HepG2 (cell line): ENCODE data around the gene ANLN. TPM values are rescaled to one million over a fixed set of nuclear protein-coding genes. Genes with fewer than 3 reads are reported as not detected.
A peak's percentile ranks its signal among the peaks of the same experiment; 100 is the strongest.

Source experiments
- HNF1A ChIP-seq, 2 experiments: sonication (generic) in 1 of 2; formaldehyde crosslinking in 1 of 2; IDR thresholded peaks; 2 replicates each; pipeline versions ENCODE4 v1.4.0 to v1.6.1; 2016 to 2020; ENCODE audit warnings: borderline replicate concordance in 1 of 2, low read depth in 1 of 2, mild to moderate bottlenecking in 1 of 2, missing genetic modification reagents in 1 of 2
- MBD4 ChIP-seq: IDR thresholded peaks from 2 replicates; pipeline ENCODE4 v1.6.1; 2012; ENCODE audit warnings: low read length, inconsistent platforms, borderline replicate concordance
- MLLT10 ChIP-seq: sonication (generic); formaldehyde crosslinking; IDR thresholded peaks from 2 replicates; pipeline ENCODE4 v1.4.0; 2020; ENCODE audit warnings: missing genetic modification reagents
- MTA1 ChIP-seq: sonication (generic); formaldehyde crosslinking; IDR thresholded peaks from 2 replicates; pipeline ENCODE4 v1.4.0; 2020; ENCODE audit warnings: missing genetic modification reagents, mild to moderate bottlenecking, borderline replicate concordance
- NFYC ChIP-seq: IDR thresholded peaks from 2 replicates; pipeline ENCODE4 v1.6.1; 2016; ENCODE audit warnings: missing genetic modification reagents, missing compliant biosample characterization
- POGK ChIP-seq: sonication (generic); formaldehyde crosslinking; conservative IDR thresholded peaks from 2 replicates; pipeline ENCODE4 v1.8.0; 2022; ENCODE audit warnings: mild to moderate bottlenecking, moderate library complexity, missing genetic modification reagents
- POLR2AphosphoS5 ChIP-seq: IDR thresholded peaks from 2 replicates; pipeline ENCODE4 v1.6.1; 2012; ENCODE audit warnings: low read depth, low read length
- RFX1 ChIP-seq: fragments of 450-650 bp; IDR thresholded peaks from 2 replicates; pipeline ENCODE4 v1.6.1; 2017
- SRSF4 ChIP-seq: fragments of 200-400 bp; formaldehyde crosslinking; IDR thresholded peaks from one replicate; pipeline ENCODE4 v1.6.1; 2018; ENCODE audit warnings: mild to moderate bottlenecking, low read depth, low read length, moderate library complexity; ENCODE audit not compliant: poor library complexity, severe bottlenecking
- STAG1 ChIP-seq: sonication (generic); formaldehyde crosslinking; IDR thresholded peaks from 2 replicates; pipeline ENCODE4 v1.4.0; 2020; ENCODE audit warnings: missing genetic modification reagents
- TFE3 ChIP-seq: IDR thresholded peaks from 2 replicates; pipeline ENCODE4 v1.6.1; 2016
- ZBTB3 ChIP-seq: sonication (generic); formaldehyde crosslinking; IDR thresholded peaks from 2 replicates; pipeline ENCODE4 v1.4.0; 2020; ENCODE audit warnings: low read depth, mild to moderate bottlenecking, moderate library complexity, missing genetic modification reagents, borderline replicate concordance
- ZBTB49 ChIP-seq: sonication (generic); formaldehyde crosslinking; IDR thresholded peaks from 2 replicates; pipeline ENCODE4 v1.4.0; 2020; ENCODE audit warnings: missing genetic modification reagents, borderline replicate concordance
- ZNF780A ChIP-seq: sonication (generic); formaldehyde crosslinking; IDR thresholded peaks from 2 replicates; pipeline ENCODE4 v1.8.0; 2022; ENCODE audit warnings: mild to moderate bottlenecking, missing genetic modification reagents, moderate library complexity
- ZNF790 ChIP-seq: sonication (generic); formaldehyde crosslinking; IDR thresholded peaks from 2 replicates; pipeline ENCODE4 v1.8.0; 2022; ENCODE audit warnings: missing genetic modification reagents, mild to moderate bottlenecking, borderline replicate concordance
- ZNF83 ChIP-seq: sonication (generic); formaldehyde crosslinking; IDR thresholded peaks from 2 replicates; pipeline ENCODE4 v1.4.0; 2020; ENCODE audit warnings: missing genetic modification reagents, mild to moderate bottlenecking, borderline replicate concordance
- ZSCAN9 ChIP-seq: IDR thresholded peaks from 2 replicates; pipeline ENCODE4 v1.6.1; 2016; ENCODE audit warnings: borderline replicate concordance
- polyA plus RNA-seq, 8 experiments: library from polyadenylated mRNA; depleted of rRNA in 3 of 8; stranded (reverse) in 7 of 8; unstranded in 1 of 8; fragments of >200 nt; fragmentation: Illumina TruSeq in 4 of 8; extraction: Trizol in 4 of 8; gene quantifications; 2 replicates each; pipeline versions ENCODE4 v1.2.1 to v1.2.3, GENCODE V29; 2011 to 2016; ENCODE audit warnings: low read depth in 4 of 8, missing spikeins in 1 of 8, mixed read lengths in 1 of 8; ENCODE audit not compliant: insufficient read depth in 1 of 8
- total RNA-seq, 5 experiments: library from RNA; depleted of rRNA; stranded (reverse); fragments of >200 nt; fragmentation: Illumina TruSeq; extraction: Trizol; gene quantifications; 2 replicates each; pipeline ENCODE4 v1.2.3, GENCODE V29; 2016; ENCODE audit warnings: low read depth in 1 of 5

ANLN gene
- total and polyA plus RNA-seq, 2 of the 13 experiments (the other 11 are each of a cell fraction or from before 2014, with no cell fraction given), result 20.0 to 72.0 TPM

- TF ChIP-seq SRSF4, result no peak
- no peak for TF ChIP-seq NFYC (CRISPR knock-in tag)
- TF ChIP-seq MLLT10 (CRISPR knock-in tag), result no peak
- no peak for TF ChIP-seq TFE3
- TF ChIP-seq POLR2AphosphoS5, result peak; percentile 35; the same call in 1 of the 2 replicates
- peak; percentile 82 for TF ChIP-seq POGK (CRISPR knock-in tag)
- TF ChIP-seq HNF1A (IDR thresholded peaks at IDR 0.05; ENCODE audit: low read depth), result no peak
- peak; percentile 76; the same call in 1 of the 2 replicates for TF ChIP-seq HNF1A (CRISPR knock-in tag; IDR thresholded peaks at IDR 0.05; ENCODE audit: borderline replicate concordance)
- TF ChIP-seq ZBTB49 (CRISPR knock-in tag), result no peak
- TF ChIP-seq ZSCAN9 (CRISPR knock-in tag), result no peak
- TF ChIP-seq STAG1 (CRISPR knock-in tag), result peak; percentile 72
- peak; percentile 83 for TF ChIP-seq RFX1
- no peak for TF ChIP-seq ZNF83
- no peak for TF ChIP-seq MBD4
- no peak for TF ChIP-seq ZNF780A (CRISPR knock-in tag)
- peak; percentile 61; the same call in 1 of the 2 replicates for TF ChIP-seq MTA1 (CRISPR knock-in tag)
- TF ChIP-seq ZNF790 (CRISPR knock-in tag), result no peak
- no peak for TF ChIP-seq ZBTB3
Observed at GRCh38 chr7:36366718-36367560, 22.7 kb upstream of the ANLN start (continued).
